Sigmoid colon (tissue), 7 donors: ENCODE data around the gene ADGRL2. TPM values are rescaled to one million over a fixed set of nuclear protein-coding genes. Genes with fewer than 3 reads are reported as not detected.

Source experiments
- DNase-seq: peaks from one replicate; pipeline ENCODE4 v3.0.0-alpha.2; 2019
- H3K27ac ChIP-seq, 4 donors: fragments of 200-600 bp; sonication (generic); one replicate each; pipeline ENCODE4 v1.5.1; 2016 to 2019; ENCODE audit warnings: mild to moderate bottlenecking in 1 of 4
- H3K27me3 ChIP-seq, 3 donors: fragments of 200-600 bp; sonication (generic); one replicate each; pipeline ENCODE4 v1.5.1; 2019; ENCODE audit warnings: mild to moderate bottlenecking in 1 of 3
- H3K36me3 ChIP-seq, 4 donors: fragments of 200-600 bp; sonication (generic); one replicate each; pipeline ENCODE4 v1.5.1; 2016 to 2019
- H3K4me1 ChIP-seq, 4 donors: fragments of 200-600 bp; sonication (generic); one replicate each; pipeline ENCODE4 v1.5.1; 2017 to 2019
- H3K4me3 ChIP-seq, 4 donors: fragments of 200-600 bp; sonication (generic); one replicate each; pipeline ENCODE4 v1.5.1; 2017 to 2019; ENCODE audit warnings: mild to moderate bottlenecking in 2 of 4, moderate library complexity in 1 of 4
- H3K9me3 ChIP-seq, 4 donors: fragments of 200-600 bp in 3 of 4; sonication (generic) in 3 of 4; one replicate each; pipeline versions ENCODE4 v1.5.1 to v1.6.1; 2013 to 2019
- EP300 ChIP-seq, 4 donors: sonication (generic); formaldehyde crosslinking; IDR thresholded peaks; one replicate each; pipeline ENCODE4 v1.6.1; 2017; ENCODE audit warnings: antibody characterized with exemption in 4 of 4
- POLR2A ChIP-seq, 2 donors: fragments of 450-650 bp; IDR thresholded peaks; one replicate each; pipeline ENCODE4 v1.6.1; 2016; ENCODE audit warnings: antibody characterized with exemption in 2 of 2, mild to moderate bottlenecking in 2 of 2, moderate library complexity in 2 of 2
- POLR2AphosphoS5 ChIP-seq, 4 donors: sonication (generic); formaldehyde crosslinking; IDR thresholded peaks; one replicate each; pipeline ENCODE4 v1.6.1; 2017; ENCODE audit warnings: antibody characterized with exemption in 4 of 4
- WGBS, 2 donors: extraction: QIAGEN DNeasy Blood & Tissue Kit; methylation state at CpG; one replicate each; pipeline ENCODE4 v1.1.7; 2013; 5-methylcytosine and 5-hydroxymethylcytosine counted together
- intact Hi-C: fragments of 100-400 bp; cut with DNase I; formaldehyde crosslinking; loops from one replicate; pipeline ENCODE4 v1.15.1; 2023
- polyA plus RNA-seq, 3 donors: library from polyadenylated mRNA; stranded (reverse); fragments of 200-250 nt; gene quantifications; one replicate each; pipeline ENCODE4 v1.2.3, GENCODE V29; 2013
- total RNA-seq, 4 donors: library from RNA; depleted of rRNA; stranded (reverse); fragments of >200 nt; gene quantifications; one replicate each; pipeline ENCODE4 v1.1.0, GENCODE V29; 2016
- TF ChIP-seq, protein P1 (sequence below), 4 experiments: fragments of 450-650 bp in 3 of 4; fragments of 200-600 bp in 1 of 4; IDR thresholded peaks; one replicate each; pipeline ENCODE4 v1.5.1; 2016 to 2019; ENCODE audit warnings: antibody characterized with exemption in 4 of 4, mild to moderate bottlenecking in 3 of 4, moderate library complexity in 2 of 4
- donor health status: healthy with polysubstance abuse.
- donor health status: Bipolar disorder and iron deficiency.
- donor health status: healthy.

Gene ADGRL2
- total and polyA plus RNA-seq, 7 donors: 2.3 to 73.4 (median 49.4) TPM

DNA sequence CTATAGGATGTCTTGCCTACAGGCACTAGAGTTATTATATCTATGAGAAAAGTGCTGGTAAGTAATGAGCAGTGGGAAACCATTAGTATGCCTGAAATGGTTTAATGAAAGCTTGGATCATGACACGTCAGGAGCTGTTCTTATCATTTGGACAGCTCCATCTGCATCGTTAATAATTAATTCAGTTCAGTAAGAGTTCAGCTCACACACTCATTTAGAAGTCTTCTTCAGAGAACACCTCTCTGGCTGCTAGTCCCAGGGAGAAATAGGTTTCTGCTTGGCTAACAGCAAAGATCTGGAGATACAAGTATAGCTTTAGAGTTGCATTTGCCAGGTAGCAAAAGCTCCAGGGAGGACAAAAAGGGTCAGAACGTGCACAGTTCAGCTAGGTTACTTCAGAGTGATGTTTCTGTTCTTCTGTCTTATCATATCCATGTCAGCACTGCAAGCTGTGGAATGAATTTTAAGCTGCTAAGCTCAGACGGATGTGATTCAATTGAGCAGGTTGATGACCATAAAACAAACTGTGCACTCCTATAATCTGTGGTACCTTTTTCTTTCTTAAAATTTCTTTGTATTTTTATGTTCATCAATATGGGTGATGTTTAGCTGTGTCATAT is 173.6 kb downstream of the ADGRL2 start:
- 68 to 80% methylated on average over 4 of the region's 4 CpGs for WGBS, 2 donors
- DNase-seq: no peak
- H3K9me3 ChIP-seq: no peaks in the 10 kb centered on the region
- peaks cover 0 to 20% (median 0%) of the 10 kb centered on the region in 4 donors for H3K36me3 ChIP-seq
- H3K4me1 ChIP-seq: no peaks in the 10 kb centered on the region
- intact Hi-C loops: no loop called here
- H3K27me3 ChIP-seq: no peaks in the 10 kb centered on the region
- no peak overlapping the region for H3K4me3 ChIP-seq
- TF ChIP-seq, protein P1, sequence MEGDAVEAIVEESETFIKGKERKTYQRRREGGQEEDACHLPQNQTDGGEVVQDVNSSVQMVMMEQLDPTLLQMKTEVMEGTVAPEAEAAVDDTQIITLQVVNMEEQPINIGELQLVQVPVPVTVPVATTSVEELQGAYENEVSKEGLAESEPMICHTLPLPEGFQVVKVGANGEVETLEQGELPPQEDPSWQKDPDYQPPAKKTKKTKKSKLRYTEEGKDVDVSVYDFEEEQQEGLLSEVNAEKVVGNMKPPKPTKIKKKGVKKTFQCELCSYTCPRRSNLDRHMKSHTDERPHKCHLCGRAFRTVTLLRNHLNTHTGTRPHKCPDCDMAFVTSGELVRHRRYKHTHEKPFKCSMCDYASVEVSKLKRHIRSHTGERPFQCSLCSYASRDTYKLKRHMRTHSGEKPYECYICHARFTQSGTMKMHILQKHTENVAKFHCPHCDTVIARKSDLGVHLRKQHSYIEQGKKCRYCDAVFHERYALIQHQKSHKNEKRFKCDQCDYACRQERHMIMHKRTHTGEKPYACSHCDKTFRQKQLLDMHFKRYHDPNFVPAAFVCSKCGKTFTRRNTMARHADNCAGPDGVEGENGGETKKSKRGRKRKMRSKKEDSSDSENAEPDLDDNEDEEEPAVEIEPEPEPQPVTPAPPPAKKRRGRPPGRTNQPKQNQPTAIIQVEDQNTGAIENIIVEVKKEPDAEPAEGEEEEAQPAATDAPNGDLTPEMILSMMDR (IDR thresholded peaks at IDR 0.05): no peak
- TF ChIP-seq POLR2AphosphoS5 (IDR thresholded peaks at IDR 0.05): no peak
- TF ChIP-seq EP300 (IDR thresholded peaks at IDR 0.05): no peak
- TF ChIP-seq POLR2A (IDR thresholded peaks at IDR 0.05): no peak
- H3K27ac ChIP-seq: no peak overlapping the region

DNA sequence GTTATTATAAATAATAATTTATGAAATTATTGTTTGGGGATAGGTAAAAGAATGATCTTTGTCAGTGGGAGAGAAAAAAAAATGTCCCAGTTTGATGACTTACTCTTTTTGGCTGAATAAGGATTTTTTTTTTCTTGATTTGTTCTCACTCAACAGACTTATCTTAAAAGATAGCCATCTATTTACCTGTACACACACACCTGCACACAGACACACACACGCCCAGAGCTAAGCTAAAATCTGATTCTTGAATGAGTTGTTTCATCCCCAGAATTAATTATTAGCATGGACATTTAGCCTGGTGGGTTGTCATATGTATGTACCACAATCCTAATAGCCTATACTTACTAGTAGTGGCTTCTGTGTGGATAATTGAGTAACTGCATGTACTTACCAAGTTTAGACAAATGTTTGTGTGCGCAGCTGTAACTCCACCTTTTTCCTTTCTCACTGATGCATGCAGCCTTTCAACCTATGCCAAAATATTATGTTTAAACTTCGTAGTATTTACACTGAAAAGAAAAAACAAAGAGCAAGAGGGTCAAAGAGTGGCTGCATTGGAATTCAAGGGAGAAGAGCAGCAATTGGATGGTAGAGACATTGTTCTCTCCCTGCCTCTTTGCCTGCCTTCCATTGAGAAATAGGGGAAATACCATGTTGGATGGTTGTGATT is 174.3 kb downstream of the ADGRL2 start:
- WGBS, 2 donors: 27 to 77% methylated on average over 3 of the region's 3 CpGs

GRCh38 chr1:81976539-81976938 is 175.8 kb downstream of the ADGRL2 start:
- H3K36me3 ChIP-seq: peaks cover 0 to 3% (median 0%) of the 10 kb centered on the region in 4 donors
- no peak for DNase-seq
- H3K9me3 ChIP-seq: no peaks in the 10 kb centered on the region
- WGBS, 2 donors: 87 to 88% methylated on average over 2 of the region's 2 CpGs
- H3K4me1 ChIP-seq: no peaks in the 10 kb centered on the region
- intact Hi-C loops: no loop called here
- no peaks in the 10 kb centered on the region for H3K27me3 ChIP-seq
- H3K27ac ChIP-seq: no peak overlapping the region
- TF ChIP-seq POLR2AphosphoS5 (IDR thresholded peaks at IDR 0.05) (no peak), EP300 (IDR thresholded peaks at IDR 0.05) (no peak), POLR2A (IDR thresholded peaks at IDR 0.05) (no peak)
- TF ChIP-seq, protein P1 (IDR thresholded peaks at IDR 0.05): no peak
- no peak overlapping the region for H3K4me3 ChIP-seq

More for the DNA sequence above, 174.3 kb downstream of the ADGRL2 start:
- H3K4me3 ChIP-seq: no peak overlapping the region
- H3K27ac ChIP-seq: no peak overlapping the region
- TF ChIP-seq POLR2A (IDR thresholded peaks at IDR 0.05) (no peak), POLR2AphosphoS5 (IDR thresholded peaks at IDR 0.05) (no peak), EP300 (IDR thresholded peaks at IDR 0.05) (no peak)
- TF ChIP-seq, protein P1 (IDR thresholded peaks at IDR 0.05): no peak
- H3K36me3 ChIP-seq: peaks cover 0 to 13% (median 0%) of the 10 kb centered on the region in 4 donors
- no peaks in the 10 kb centered on the region for H3K9me3 ChIP-seq
- intact Hi-C loops: no loop called here
- DNase-seq: no peak
- no peaks in the 10 kb centered on the region for H3K27me3 ChIP-seq
- no peaks in the 10 kb centered on the region for H3K4me1 ChIP-seq

DNA sequence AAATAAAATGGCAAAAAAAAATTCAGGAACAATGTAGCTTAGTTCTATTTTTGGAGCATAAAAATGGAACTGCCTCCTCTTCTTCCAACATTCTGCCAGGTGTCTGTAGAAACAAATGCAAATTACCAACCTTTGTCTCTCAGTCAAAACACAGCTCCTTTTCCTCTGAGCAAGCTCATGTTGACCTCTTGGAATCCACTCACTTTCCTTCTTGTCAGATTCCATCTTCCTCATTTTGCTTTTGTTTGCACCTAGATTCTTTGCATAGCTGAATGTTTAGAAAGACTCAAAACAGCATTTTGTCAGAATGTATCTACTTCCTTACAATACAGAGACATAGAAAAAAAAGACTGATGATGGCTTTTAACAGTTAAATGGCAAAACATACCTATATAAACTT is 178.2 kb downstream of the ADGRL2 start:
- no peaks in the 10 kb centered on the region for H3K4me1 ChIP-seq
- no peaks in the 10 kb centered on the region for H3K9me3 ChIP-seq
- peaks cover 0 to 21% (median 1%) of the 10 kb centered on the region in 4 donors for H3K36me3 ChIP-seq
- H3K27me3 ChIP-seq: no peaks in the 10 kb centered on the region
- no peak overlapping the region for H3K4me3 ChIP-seq
- no peak for DNase-seq
- TF ChIP-seq, protein P1 (IDR thresholded peaks at IDR 0.05): no peak
- TF ChIP-seq EP300 (IDR thresholded peaks at IDR 0.05): no peak
- TF ChIP-seq POLR2AphosphoS5 (IDR thresholded peaks at IDR 0.05): no peak
- TF ChIP-seq POLR2A (IDR thresholded peaks at IDR 0.05): no peak
- no peak overlapping the region for H3K27ac ChIP-seq
- intact Hi-C loops: no loop called here
